ENCODE measurements around the gene EIF5B. TPM values are rescaled to one million over a fixed set of nuclear protein-coding genes. Genes with fewer than 3 reads are reported as not detected.

EIF5B gene
- total RNA-seq, 1 donor from 2014 or later = 42.0 TPM

DNA sequence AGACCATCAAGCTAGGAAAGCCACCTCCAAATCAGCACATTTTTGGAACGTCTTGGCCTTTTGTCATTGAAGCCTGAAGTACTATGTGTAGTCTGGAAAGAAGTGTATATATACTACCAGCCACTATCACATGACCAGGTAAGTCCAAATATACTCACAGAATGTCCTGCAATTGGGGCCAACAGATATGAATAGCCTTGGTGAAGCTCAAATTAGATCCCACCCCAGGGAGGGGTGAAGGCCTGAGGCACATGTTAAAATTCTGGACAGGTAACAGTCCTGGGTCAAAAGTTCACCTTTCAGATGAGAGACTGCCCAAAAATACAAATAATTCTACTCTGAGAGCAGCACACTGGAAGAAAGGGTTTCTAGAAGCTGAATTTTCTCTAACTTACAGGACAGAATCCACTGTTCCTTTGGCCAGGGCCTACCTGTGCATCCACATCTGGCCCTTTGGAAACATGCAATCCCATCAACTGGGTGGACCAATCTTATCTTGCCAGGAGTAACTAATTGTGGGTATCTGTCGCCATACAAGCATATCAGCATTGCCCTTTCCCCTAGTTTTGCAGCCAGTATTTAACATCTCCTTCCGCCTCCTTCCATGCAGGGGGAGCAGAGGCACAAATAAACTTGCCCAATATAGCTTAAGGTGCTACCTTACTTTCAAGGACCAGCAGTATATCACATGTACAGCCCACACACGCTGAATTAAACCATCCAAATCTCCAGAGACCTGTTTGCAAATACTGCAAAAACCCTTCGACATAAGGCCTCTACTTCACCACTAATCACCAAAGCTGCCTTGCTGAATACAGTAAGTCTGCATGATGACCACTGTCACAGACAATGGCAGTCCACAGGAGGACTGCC, 67.8 kb downstream of the EIF5B start:
- DNase-seq (ENCODE audit: low spot score) = no peak
- H3K36me3 Mint-ChIP-seq (ENCODE audit: low read depth, unreplicated experiment) = peaks cover 33% of the 10 kb centered on the region
- TF ChIP-seq, protein P1, sequence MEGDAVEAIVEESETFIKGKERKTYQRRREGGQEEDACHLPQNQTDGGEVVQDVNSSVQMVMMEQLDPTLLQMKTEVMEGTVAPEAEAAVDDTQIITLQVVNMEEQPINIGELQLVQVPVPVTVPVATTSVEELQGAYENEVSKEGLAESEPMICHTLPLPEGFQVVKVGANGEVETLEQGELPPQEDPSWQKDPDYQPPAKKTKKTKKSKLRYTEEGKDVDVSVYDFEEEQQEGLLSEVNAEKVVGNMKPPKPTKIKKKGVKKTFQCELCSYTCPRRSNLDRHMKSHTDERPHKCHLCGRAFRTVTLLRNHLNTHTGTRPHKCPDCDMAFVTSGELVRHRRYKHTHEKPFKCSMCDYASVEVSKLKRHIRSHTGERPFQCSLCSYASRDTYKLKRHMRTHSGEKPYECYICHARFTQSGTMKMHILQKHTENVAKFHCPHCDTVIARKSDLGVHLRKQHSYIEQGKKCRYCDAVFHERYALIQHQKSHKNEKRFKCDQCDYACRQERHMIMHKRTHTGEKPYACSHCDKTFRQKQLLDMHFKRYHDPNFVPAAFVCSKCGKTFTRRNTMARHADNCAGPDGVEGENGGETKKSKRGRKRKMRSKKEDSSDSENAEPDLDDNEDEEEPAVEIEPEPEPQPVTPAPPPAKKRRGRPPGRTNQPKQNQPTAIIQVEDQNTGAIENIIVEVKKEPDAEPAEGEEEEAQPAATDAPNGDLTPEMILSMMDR (IDR thresholded peaks at IDR 0.05; ENCODE audit: unreplicated experiment) = no peak
- peaks cover 9% of the 10 kb centered on the region for H3K4me1 Mint-ChIP-seq (ENCODE audit: unreplicated experiment)
- peaks cover 7% of the 10 kb centered on the region for H3K27me3 Mint-ChIP-seq (ENCODE audit: unreplicated experiment)
- no peaks in the 10 kb centered on the region for H3K9me3 Mint-ChIP-seq (ENCODE audit: unreplicated experiment)
- no peak overlapping the region for H3K27ac Mint-ChIP-seq (ENCODE audit: unreplicated experiment)
- peak overlapping the region; percentile 10 for H3K4me3 Mint-ChIP-seq (ENCODE audit: unreplicated experiment)

DNA sequence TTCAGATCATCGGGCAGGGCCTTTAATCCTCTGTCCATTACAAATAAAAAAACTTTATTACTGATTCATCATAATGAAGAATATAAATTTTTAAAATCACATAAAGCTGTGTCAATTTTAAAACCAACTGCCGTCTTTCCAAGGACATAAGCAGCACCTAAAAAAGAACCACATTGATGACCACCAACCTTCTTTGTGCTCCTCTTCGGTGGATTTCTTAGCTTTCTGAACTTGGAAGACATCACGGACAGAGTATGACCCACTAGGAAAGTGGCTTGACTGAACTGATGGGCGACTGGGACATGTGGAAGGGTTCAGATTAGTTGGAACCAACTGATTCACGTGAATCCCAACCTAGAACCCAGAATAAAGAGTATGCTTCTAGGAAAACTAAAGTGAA, 68.9 kb downstream of the EIF5B start:
- peaks cover 33% of the 10 kb centered on the region for H3K36me3 Mint-ChIP-seq (ENCODE audit: low read depth, unreplicated experiment)
- no peak overlapping the region for H3K4me3 Mint-ChIP-seq (ENCODE audit: unreplicated experiment)
- no peak for DNase-seq (ENCODE audit: low spot score)

DNA sequence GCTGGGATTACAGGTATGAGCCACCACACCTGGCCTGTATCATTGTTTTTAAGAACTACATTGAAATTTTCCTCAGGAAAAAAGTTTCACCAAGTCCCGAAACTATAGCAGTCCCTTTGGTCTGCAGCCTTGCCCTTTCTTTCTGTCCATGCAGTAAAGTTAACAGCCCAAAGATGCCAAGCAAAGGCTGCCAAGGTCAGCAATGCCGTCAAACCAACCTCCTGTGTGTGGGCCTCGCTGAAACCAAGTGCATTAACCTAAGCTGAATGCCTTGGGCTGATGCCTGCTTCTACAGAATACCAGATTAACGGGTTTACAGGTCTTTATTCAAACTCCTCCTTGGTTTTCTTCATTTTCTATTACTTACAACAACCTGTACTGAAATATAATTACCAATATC, 73.1 kb downstream of the EIF5B start:
- Mint-ChIP-seq H3K4me3 (ENCODE audit: unreplicated experiment) (no peak overlapping the region), H3K9me3 (ENCODE audit: unreplicated experiment) (no peaks in the 10 kb centered on the region), H3K27me3 (ENCODE audit: unreplicated experiment) (peaks cover 2% of the 10 kb centered on the region), H3K4me1 (ENCODE audit: unreplicated experiment) (no peaks in the 10 kb centered on the region), H3K27ac (ENCODE audit: unreplicated experiment) (no peak overlapping the region), H3K36me3 (ENCODE audit: low read depth, unreplicated experiment) (peaks cover 16% of the 10 kb centered on the region)
- no peak for DNase-seq (ENCODE audit: low spot score)
- TF ChIP-seq, protein P1 (IDR thresholded peaks at IDR 0.05; ENCODE audit: unreplicated experiment) = no peak

More for the DNA sequence above, 68.9 kb downstream of the EIF5B start:
- Mint-ChIP-seq H3K27ac (ENCODE audit: unreplicated experiment) (no peak overlapping the region), H3K9me3 (ENCODE audit: unreplicated experiment) (no peaks in the 10 kb centered on the region), H3K27me3 (ENCODE audit: unreplicated experiment) (peaks cover 7% of the 10 kb centered on the region), H3K4me1 (ENCODE audit: unreplicated experiment) (peaks cover 9% of the 10 kb centered on the region)
- TF ChIP-seq, protein P1 (IDR thresholded peaks at IDR 0.05; ENCODE audit: unreplicated experiment) = no peak

DNA sequence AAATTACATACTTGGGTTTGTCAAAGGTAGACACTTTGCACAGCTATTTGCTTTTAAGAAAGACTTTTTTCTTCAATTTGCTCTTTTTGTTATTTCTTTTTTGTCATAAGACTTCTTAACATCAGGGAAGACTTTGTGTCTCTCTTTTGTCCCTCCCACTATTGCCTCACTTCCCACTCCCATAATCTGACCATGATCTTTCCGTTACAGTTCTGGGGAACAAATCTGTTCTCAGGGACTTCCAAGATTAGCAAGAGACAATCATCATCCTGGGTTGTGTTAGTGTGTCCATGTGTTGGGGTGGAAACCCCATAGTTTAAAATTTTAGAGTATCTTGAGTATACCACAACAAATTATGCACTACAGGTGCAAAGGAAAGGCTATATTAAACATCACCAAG, 77.4 kb downstream of the EIF5B start:
- Mint-ChIP-seq H3K27me3 (ENCODE audit: unreplicated experiment) (peaks cover 5% of the 10 kb centered on the region), H3K4me1 (ENCODE audit: unreplicated experiment) (no peaks in the 10 kb centered on the region), H3K4me3 (ENCODE audit: unreplicated experiment) (no peak overlapping the region), H3K9me3 (ENCODE audit: unreplicated experiment) (no peaks in the 10 kb centered on the region), H3K36me3 (ENCODE audit: low read depth, unreplicated experiment) (peaks cover 18% of the 10 kb centered on the region), H3K27ac (ENCODE audit: unreplicated experiment) (no peak overlapping the region)
- TF ChIP-seq, protein P1 (IDR thresholded peaks at IDR 0.05; ENCODE audit: unreplicated experiment) = no peak
- DNase-seq (ENCODE audit: low spot score) = no peak

DNA sequence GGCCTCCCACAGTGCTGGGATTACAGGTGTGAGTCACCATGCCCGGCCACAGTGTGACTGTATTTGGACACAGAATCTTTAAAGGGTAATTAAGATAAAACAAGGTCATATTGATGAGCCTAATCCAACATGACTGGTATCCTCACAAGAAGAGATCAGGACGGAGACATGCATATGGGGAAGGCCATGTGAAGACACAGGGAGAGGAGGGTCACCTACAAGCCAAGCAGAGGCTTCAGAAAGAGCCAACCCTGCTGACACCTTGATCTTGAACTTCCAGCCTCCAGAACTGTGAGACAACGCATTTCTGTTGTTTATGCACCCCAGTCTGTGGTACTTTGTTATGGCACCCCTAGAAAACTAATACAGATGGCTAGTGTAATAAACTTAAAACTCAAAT, 80.2 kb downstream of the EIF5B start:
- TF ChIP-seq, protein P1 (IDR thresholded peaks at IDR 0.05; ENCODE audit: unreplicated experiment) = no peak
- Mint-ChIP-seq H3K9me3 (ENCODE audit: unreplicated experiment) (no peaks in the 10 kb centered on the region), H3K4me1 (ENCODE audit: unreplicated experiment) (no peaks in the 10 kb centered on the region), H3K27me3 (ENCODE audit: unreplicated experiment) (peaks cover 2% of the 10 kb centered on the region), H3K4me3 (ENCODE audit: unreplicated experiment) (no peak overlapping the region), H3K27ac (ENCODE audit: unreplicated experiment) (no peak overlapping the region), H3K36me3 (ENCODE audit: low read depth, unreplicated experiment) (peaks cover 28% of the 10 kb centered on the region)
- DNase-seq (ENCODE audit: low spot score) = no peak

Measured in endothelial cell (in vitro differentiated cells).